ENCODE results near the gene DLG1. TPM values are rescaled to one million over a fixed set of nuclear protein-coding genes. Genes with fewer than 3 reads are reported as not detected.

DLG1 gene
- total and polyA plus RNA-seq, 4 donors = 12.7 to 51.2 (median 22.3) TPM

DNA sequence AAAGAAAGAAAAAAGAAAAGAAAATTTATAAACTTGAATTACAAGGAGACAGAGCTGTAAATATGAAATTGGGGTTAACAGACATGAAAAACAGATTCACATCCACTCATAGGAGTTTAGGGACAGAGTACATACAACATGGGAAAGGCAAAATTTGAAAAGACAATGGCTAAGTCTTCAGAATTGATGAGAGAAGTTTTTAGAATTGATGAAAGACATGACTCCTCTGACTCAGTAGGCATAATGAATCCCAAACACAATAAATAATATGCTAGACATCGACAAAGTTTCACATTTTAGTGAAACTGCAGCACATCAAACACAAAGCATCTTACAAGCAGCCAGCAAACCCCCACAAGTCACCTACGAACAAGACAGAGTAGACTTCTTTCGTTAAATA is 184.4 kb downstream of the DLG1 start:
- 98% methylated on average over 3 of the region's 3 CpGs for WGBS
- H3K36me3 ChIP-seq (ENCODE audit: control insufficient read depth in 4 of 4, insufficient read depth in 3 of 4, low read depth in 1 of 4, low read length in 3 of 4) = peaks cover 0 to 16% (median 2%) of the 10 kb centered on the region in 4 donors

DNA sequence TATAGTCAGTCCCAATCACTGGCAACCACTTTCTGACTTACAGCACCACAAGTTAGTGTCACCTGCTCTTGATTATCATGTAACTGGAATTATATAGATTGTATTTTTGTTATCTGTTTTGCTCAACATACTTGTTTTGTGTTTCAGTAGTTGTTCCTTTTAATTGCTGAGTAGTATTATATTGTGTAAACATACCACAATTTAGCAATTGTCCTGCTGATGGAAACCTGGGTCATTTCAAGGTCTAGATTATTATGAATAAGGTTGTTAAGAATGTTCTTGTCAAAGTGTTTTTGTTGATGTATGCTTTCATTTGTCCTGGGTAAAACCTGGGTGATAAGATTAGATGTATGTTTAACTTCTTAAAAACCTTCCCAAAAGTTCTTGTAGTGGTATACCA is 186.7 kb downstream of the DLG1 start:
- H3K4me1 ChIP-seq (ENCODE audit: control insufficient read depth in 4 of 4, insufficient read depth in 4 of 4, low read length in 3 of 4) = no peaks in the 10 kb centered on the region
- H3K27me3 ChIP-seq (ENCODE audit: control insufficient read depth in 4 of 4, insufficient read depth in 4 of 4, low read length in 3 of 4) = no peaks in the 10 kb centered on the region
- H3K4me3 ChIP-seq (ENCODE audit: low read depth in 1 of 3, low read length in 3 of 3) = no peak overlapping the region
- no peak overlapping the region for H3K9ac ChIP-seq (ENCODE audit: low read depth in 1 of 2, low read length in 2 of 2)
- H3K36me3 ChIP-seq (ENCODE audit: control insufficient read depth in 4 of 4, insufficient read depth in 3 of 4, low read depth in 1 of 4, low read length in 3 of 4) = peaks cover 0 to 15% (median 2%) of the 10 kb centered on the region in 4 donors
- H3K27ac ChIP-seq (ENCODE audit: low read depth in 1 of 2, low read length in 2 of 2) = no peak overlapping the region
- no peaks in the 10 kb centered on the region for H3K9me3 ChIP-seq (ENCODE audit: control insufficient read depth in 4 of 4, low read length in 3 of 4)
- no peak for DNase-seq (ENCODE audit: low spot score)
- TF ChIP-seq YY1 (IDR thresholded peaks at IDR 0.05) = no peak
- TF ChIP-seq, protein P1, sequence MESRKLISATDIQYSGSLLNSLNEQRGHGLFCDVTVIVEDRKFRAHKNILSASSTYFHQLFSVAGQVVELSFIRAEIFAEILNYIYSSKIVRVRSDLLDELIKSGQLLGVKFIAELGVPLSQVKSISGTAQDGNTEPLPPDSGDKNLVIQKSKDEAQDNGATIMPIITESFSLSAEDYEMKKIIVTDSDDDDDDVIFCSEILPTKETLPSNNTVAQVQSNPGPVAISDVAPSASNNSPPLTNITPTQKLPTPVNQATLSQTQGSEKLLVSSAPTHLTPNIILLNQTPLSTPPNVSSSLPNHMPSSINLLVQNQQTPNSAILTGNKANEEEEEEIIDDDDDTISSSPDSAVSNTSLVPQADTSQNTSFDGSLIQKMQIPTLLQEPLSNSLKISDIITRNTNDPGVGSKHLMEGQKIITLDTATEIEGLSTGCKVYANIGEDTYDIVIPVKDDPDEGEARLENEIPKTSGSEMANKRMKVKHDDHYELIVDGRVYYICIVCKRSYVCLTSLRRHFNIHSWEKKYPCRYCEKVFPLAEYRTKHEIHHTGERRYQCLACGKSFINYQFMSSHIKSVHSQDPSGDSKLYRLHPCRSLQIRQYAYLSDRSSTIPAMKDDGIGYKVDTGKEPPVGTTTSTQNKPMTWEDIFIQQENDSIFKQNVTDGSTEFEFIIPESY (IDR thresholded peaks at IDR 0.05) = no peak
- TF ChIP-seq, protein P2, sequence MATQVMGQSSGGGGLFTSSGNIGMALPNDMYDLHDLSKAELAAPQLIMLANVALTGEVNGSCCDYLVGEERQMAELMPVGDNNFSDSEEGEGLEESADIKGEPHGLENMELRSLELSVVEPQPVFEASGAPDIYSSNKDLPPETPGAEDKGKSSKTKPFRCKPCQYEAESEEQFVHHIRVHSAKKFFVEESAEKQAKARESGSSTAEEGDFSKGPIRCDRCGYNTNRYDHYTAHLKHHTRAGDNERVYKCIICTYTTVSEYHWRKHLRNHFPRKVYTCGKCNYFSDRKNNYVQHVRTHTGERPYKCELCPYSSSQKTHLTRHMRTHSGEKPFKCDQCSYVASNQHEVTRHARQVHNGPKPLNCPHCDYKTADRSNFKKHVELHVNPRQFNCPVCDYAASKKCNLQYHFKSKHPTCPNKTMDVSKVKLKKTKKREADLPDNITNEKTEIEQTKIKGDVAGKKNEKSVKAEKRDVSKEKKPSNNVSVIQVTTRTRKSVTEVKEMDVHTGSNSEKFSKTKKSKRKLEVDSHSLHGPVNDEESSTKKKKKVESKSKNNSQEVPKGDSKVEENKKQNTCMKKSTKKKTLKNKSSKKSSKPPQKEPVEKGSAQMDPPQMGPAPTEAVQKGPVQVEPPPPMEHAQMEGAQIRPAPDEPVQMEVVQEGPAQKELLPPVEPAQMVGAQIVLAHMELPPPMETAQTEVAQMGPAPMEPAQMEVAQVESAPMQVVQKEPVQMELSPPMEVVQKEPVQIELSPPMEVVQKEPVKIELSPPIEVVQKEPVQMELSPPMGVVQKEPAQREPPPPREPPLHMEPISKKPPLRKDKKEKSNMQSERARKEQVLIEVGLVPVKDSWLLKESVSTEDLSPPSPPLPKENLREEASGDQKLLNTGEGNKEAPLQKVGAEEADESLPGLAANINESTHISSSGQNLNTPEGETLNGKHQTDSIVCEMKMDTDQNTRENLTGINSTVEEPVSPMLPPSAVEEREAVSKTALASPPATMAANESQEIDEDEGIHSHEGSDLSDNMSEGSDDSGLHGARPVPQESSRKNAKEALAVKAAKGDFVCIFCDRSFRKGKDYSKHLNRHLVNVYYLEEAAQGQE (IDR thresholded peaks at IDR 0.05) = no peak
- TF ChIP-seq, protein P3, sequence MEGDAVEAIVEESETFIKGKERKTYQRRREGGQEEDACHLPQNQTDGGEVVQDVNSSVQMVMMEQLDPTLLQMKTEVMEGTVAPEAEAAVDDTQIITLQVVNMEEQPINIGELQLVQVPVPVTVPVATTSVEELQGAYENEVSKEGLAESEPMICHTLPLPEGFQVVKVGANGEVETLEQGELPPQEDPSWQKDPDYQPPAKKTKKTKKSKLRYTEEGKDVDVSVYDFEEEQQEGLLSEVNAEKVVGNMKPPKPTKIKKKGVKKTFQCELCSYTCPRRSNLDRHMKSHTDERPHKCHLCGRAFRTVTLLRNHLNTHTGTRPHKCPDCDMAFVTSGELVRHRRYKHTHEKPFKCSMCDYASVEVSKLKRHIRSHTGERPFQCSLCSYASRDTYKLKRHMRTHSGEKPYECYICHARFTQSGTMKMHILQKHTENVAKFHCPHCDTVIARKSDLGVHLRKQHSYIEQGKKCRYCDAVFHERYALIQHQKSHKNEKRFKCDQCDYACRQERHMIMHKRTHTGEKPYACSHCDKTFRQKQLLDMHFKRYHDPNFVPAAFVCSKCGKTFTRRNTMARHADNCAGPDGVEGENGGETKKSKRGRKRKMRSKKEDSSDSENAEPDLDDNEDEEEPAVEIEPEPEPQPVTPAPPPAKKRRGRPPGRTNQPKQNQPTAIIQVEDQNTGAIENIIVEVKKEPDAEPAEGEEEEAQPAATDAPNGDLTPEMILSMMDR (IDR thresholded peaks at IDR 0.05; ENCODE audit: low read depth, low read length, missing input control) = no peak
- TF ChIP-seq SP1 (IDR thresholded peaks at IDR 0.05) = no peak
- TF ChIP-seq JUND (IDR thresholded peaks at IDR 0.05) = no peak
- no peak for TF ChIP-seq RAD21 (IDR thresholded peaks at IDR 0.05)
- no peak for TF ChIP-seq TAF1 (conservative IDR thresholded peaks at IDR 0.05)
- TF ChIP-seq FOXA1 (IDR thresholded peaks at IDR 0.05) = no peak
- TF ChIP-seq, protein P4, sequence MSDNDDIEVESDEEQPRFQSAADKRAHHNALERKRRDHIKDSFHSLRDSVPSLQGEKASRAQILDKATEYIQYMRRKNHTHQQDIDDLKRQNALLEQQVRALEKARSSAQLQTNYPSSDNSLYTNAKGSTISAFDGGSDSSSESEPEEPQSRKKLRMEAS (IDR thresholded peaks at IDR 0.05) = no peak
- TF ChIP-seq GABPA (IDR thresholded peaks at IDR 0.05 in 1 of 2, conservative IDR thresholded peaks at IDR 0.05 in 1 of 2) = no peak
- TF ChIP-seq, protein P5, sequence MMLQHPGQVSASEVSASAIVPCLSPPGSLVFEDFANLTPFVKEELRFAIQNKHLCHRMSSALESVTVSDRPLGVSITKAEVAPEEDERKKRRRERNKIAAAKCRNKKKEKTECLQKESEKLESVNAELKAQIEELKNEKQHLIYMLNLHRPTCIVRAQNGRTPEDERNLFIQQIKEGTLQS (IDR thresholded peaks at IDR 0.05) = no peak
- no peak for TF ChIP-seq RXRA (IDR thresholded peaks at IDR 0.05)
- TF ChIP-seq FOXA2 (IDR thresholded peaks at IDR 0.05) = no peak

More for the DNA sequence above, 184.4 kb downstream of the DLG1 start:
- Histone ChIP-seq H3K27ac (ENCODE audit: low read depth in 1 of 2, low read length in 2 of 2) (no peak overlapping the region), H3K4me3 (ENCODE audit: low read depth in 1 of 3, low read length in 3 of 3) (no peak overlapping the region), H3K4me1 (ENCODE audit: control insufficient read depth in 4 of 4, insufficient read depth in 4 of 4, low read length in 3 of 4) (no peaks in the 10 kb centered on the region), H3K27me3 (ENCODE audit: control insufficient read depth in 4 of 4, insufficient read depth in 4 of 4, low read length in 3 of 4) (no peaks in the 10 kb centered on the region), H3K9me3 (ENCODE audit: control insufficient read depth in 4 of 4, low read length in 3 of 4) (no peaks in the 10 kb centered on the region), H3K9ac (ENCODE audit: low read depth in 1 of 2, low read length in 2 of 2) (no peak overlapping the region)
- TF ChIP-seq, protein P2 (IDR thresholded peaks at IDR 0.05) = no peak
- TF ChIP-seq, protein P1 (IDR thresholded peaks at IDR 0.05) = no peak
- no peak for TF ChIP-seq HNF4A (conservative IDR thresholded peaks at IDR 0.05)
- no peak for TF ChIP-seq RXRA (IDR thresholded peaks at IDR 0.05)
- no peak for TF ChIP-seq GABPA (IDR thresholded peaks at IDR 0.05 in 1 of 2, conservative IDR thresholded peaks at IDR 0.05 in 1 of 2)
- no peak for DNase-seq (ENCODE audit: low spot score)

Measured in liver (tissue), 9 donors.